Adrenal gland (tissue), 5 donors: ENCODE data around the gene LASP1.

Source experiments
- POLR2A ChIP-seq, 2 donors: fragments of 450-650 bp; IDR thresholded peaks; one replicate each; pipeline ENCODE4 v1.6.1; 2017; ENCODE audit warnings: antibody characterized with exemption in 2 of 2, mild to moderate bottlenecking in 2 of 2, moderate library complexity in 1 of 2
- TF ChIP-seq, protein P1 (sequence below), 6 experiments: fragments of 450-650 bp in 4 of 6; fragments of 200-600 bp in 2 of 6; sonication (generic) in 1 of 6; IDR thresholded peaks; 1 replicate in 5 of 6; 2 replicates in 1 of 6; pipeline versions ENCODE4 v1.5.1 to v1.8.0; 2016 to 2021; ENCODE audit warnings: antibody characterized with exemption in 6 of 6, mild to moderate bottlenecking in 2 of 6, moderate library complexity in 1 of 6
- donor health status: DM: no; HTN: no; CAD: no.

DNA sequence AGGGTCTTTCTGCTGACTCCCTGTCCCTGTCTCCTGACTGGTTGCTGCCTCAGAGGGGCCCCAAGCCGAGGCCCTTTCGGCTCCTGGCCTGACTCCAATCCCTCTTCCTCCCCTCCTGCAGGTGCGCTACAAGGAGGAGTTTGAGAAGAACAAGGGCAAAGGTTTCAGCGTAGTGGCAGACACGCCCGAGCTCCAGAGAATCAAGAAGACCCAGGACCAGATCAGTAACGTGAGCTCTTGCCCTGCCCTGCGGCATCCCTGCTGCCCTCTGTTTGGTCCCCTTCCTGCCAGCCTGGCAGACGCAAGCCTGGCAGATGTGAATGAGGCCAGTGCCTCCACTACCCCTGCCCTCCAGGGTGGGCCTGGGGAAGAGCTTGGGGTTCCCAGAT is 28.4 kb downstream of the LASP1 start:
- TF ChIP-seq, protein P1, sequence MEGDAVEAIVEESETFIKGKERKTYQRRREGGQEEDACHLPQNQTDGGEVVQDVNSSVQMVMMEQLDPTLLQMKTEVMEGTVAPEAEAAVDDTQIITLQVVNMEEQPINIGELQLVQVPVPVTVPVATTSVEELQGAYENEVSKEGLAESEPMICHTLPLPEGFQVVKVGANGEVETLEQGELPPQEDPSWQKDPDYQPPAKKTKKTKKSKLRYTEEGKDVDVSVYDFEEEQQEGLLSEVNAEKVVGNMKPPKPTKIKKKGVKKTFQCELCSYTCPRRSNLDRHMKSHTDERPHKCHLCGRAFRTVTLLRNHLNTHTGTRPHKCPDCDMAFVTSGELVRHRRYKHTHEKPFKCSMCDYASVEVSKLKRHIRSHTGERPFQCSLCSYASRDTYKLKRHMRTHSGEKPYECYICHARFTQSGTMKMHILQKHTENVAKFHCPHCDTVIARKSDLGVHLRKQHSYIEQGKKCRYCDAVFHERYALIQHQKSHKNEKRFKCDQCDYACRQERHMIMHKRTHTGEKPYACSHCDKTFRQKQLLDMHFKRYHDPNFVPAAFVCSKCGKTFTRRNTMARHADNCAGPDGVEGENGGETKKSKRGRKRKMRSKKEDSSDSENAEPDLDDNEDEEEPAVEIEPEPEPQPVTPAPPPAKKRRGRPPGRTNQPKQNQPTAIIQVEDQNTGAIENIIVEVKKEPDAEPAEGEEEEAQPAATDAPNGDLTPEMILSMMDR (IDR thresholded peaks at IDR 0.05) = no peak
- no peak for TF ChIP-seq POLR2A (IDR thresholded peaks at IDR 0.05)
